HG03175 (cell line): ENCODE measurements around the gene GPR137B.

Experiments
- ATAC-seq: cut with Tn5 transposase; IDR thresholded peaks from one replicate; pipeline ENCODE4 v1.9.1; 2021; ENCODE audit warnings: mild to moderate bottlenecking, moderate library complexity; ENCODE audit not compliant: unreplicated experiment

GPR137B gene

GRCh38 chr1:236142253-236143103 is at the start of gene GPR137B:
TSS of gene GPR137B (plus strand) at chr1:236142539. CDS start at chr1:236142623, 84 bp downstream.
- ATAC-seq = peak; percentile 54

- ATAC-seq = no peak
Measured at GRCh38 chr1:236092899-236093298, 49.4 kb upstream of the GPR137B start.

- no peak for ATAC-seq
Measured at GRCh38 chr1:236095705-236096520, 46.4 kb upstream of the GPR137B start.

GRCh38 chr1:236096660-236097482 is 45.5 kb upstream of the GPR137B start:
- ATAC-seq = peak; percentile 42

GRCh38 chr1:236098267-236098666 is 44.1 kb upstream of the GPR137B start:
- no peak for ATAC-seq

- ATAC-seq = no peak
Measured at GRCh38 chr1:236099355-236099974, 42.9 kb upstream of the GPR137B start.

GRCh38 chr1:236100799-236101198 is 41.5 kb upstream of the GPR137B start:
- ATAC-seq = no peak

- ATAC-seq = no peak
Measured at GRCh38 chr1:236101233-236102200, 40.8 kb upstream of the GPR137B start.

- no peak for ATAC-seq
Measured at GRCh38 chr1:236102611-236103010, 39.7 kb upstream of the GPR137B start.

GRCh38 chr1:236103059-236103458 is 39.3 kb upstream of the GPR137B start:
- no peak for ATAC-seq

GRCh38 chr1:236103646-236104218 is 38.6 kb upstream of the GPR137B start:
- peak; percentile 61 for ATAC-seq

GRCh38 chr1:236107121-236107907 is 35.0 kb upstream of the GPR137B start:
- ATAC-seq = no peak

GRCh38 chr1:236108027-236108648 is 34.2 kb upstream of the GPR137B start:
- ATAC-seq = no peak

GRCh38 chr1:236110137-236110536 is 32.2 kb upstream of the GPR137B start:
- no peak for ATAC-seq

GRCh38 chr1:236111527-236112331 is 30.6 kb upstream of the GPR137B start:
- ATAC-seq = no peak

GRCh38 chr1:236112332-236112627 is 30.1 kb upstream of the GPR137B start:
- no peak for ATAC-seq

GRCh38 chr1:236113324-236114032 is 28.9 kb upstream of the GPR137B start:
- ATAC-seq = no peak
